ENCODE results near the gene LRRC7. TPM values are rescaled to one million over a fixed set of nuclear protein-coding genes. Genes with fewer than 3 reads are reported as not detected.

LRRC7 gene
- total RNA-seq, 1 donor, result under 0.01 TPM

DNA sequence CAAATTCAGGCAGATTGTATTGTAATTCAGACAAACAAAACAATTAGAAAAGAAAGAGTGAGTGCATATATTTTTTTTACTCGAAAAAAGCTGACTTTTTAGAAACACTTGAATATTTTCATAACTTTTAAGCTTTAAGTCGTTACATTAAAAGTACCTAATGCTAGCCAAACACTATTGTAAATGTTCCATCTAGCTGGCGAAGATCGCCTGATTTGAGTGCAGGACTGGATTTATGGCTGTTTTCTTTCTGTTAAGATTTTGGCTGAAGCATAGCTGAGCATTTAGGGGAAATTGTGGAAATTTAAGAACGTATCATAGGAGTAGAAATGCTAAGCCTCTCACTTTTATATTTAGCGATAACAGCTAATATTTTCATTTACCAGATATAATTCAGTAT lies 24.6 kb downstream of the LRRC7 start:
- no peaks in the 10 kb centered on the region for H3K36me3 ChIP-seq (ENCODE audit: insufficient read depth, low read length)
- H3K4me1 ChIP-seq (ENCODE audit: insufficient read depth, low read length), result no peaks in the 10 kb centered on the region
- DNase-seq (ENCODE audit: insufficient read length, low spot score, missing footprints), result no peak
- no peak overlapping the region for H2AFZ ChIP-seq (ENCODE audit: low read length)
- no peaks in the 10 kb centered on the region for H3K79me2 ChIP-seq (ENCODE audit: insufficient read depth, low read length)
- H3K4me3 ChIP-seq (ENCODE audit: insufficient read depth, low read length), result no peak overlapping the region
- TF ChIP-seq CTCF (IDR thresholded peaks at IDR 0.05; ENCODE audit: extremely low read depth, low read depth, low read length), result no peak
- no peaks in the 10 kb centered on the region for H4K20me1 ChIP-seq (ENCODE audit: insufficient read depth, low read length)
- H3K27ac ChIP-seq (ENCODE audit: low read depth, low read length), result no peak overlapping the region
- no peaks in the 10 kb centered on the region for H3K9me3 ChIP-seq (ENCODE audit: low read depth, low read length)
- no peaks in the 10 kb centered on the region for H3K27me3 ChIP-seq (ENCODE audit: insufficient read depth, low read length)
- H3K4me2 ChIP-seq (ENCODE audit: insufficient read depth, low read length), result no peak overlapping the region

DNA sequence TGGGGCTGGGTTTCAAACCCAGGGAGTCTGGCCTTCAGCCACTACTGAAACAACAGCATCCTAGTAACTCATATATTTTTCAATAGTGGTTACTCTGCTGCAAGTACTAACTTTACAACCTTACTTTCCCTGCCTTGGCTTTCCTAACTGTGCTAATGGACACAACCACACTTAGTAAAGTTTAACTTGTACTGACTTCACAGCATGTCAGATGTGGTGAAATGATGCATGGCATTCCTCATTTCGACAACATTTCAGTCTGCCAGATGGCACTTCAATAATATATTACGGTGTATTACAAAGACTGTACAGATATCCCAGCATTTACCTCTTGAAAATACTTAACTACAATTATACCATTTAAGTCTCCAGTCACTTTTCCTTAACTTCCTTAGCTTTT lies 27.8 kb downstream of the LRRC7 start:
- DNase-seq (ENCODE audit: insufficient read length, low spot score, missing footprints), result no peak
- Histone ChIP-seq H3K27me3 (ENCODE audit: insufficient read depth, low read length) (no peaks in the 10 kb centered on the region), H3K4me2 (ENCODE audit: insufficient read depth, low read length) (no peak overlapping the region), H3K79me2 (ENCODE audit: insufficient read depth, low read length) (no peaks in the 10 kb centered on the region), H4K20me1 (ENCODE audit: insufficient read depth, low read length) (no peaks in the 10 kb centered on the region), H3K4me3 (ENCODE audit: insufficient read depth, low read length) (no peak overlapping the region), H2AFZ (ENCODE audit: low read length) (no peak overlapping the region), H3K36me3 (ENCODE audit: insufficient read depth, low read length) (no peaks in the 10 kb centered on the region), H3K4me1 (ENCODE audit: insufficient read depth, low read length) (no peaks in the 10 kb centered on the region), H3K27ac (ENCODE audit: low read depth, low read length) (no peak overlapping the region), H3K9me3 (ENCODE audit: low read depth, low read length) (no peaks in the 10 kb centered on the region)
- TF ChIP-seq CTCF (IDR thresholded peaks at IDR 0.05; ENCODE audit: extremely low read depth, low read depth, low read length), result no peak

- Histone ChIP-seq H3K4me3 (ENCODE audit: insufficient read depth, low read length) (no peak overlapping the region), H2AFZ (ENCODE audit: low read length) (no peak overlapping the region), H3K9me3 (ENCODE audit: low read depth, low read length) (no peaks in the 10 kb centered on the region), H3K79me2 (ENCODE audit: insufficient read depth, low read length) (no peaks in the 10 kb centered on the region), H3K27ac (ENCODE audit: low read depth, low read length) (no peak overlapping the region), H3K4me1 (ENCODE audit: insufficient read depth, low read length) (no peaks in the 10 kb centered on the region), H4K20me1 (ENCODE audit: insufficient read depth, low read length) (no peaks in the 10 kb centered on the region), H3K4me2 (ENCODE audit: insufficient read depth, low read length) (no peak overlapping the region), H3K36me3 (ENCODE audit: insufficient read depth, low read length) (no peaks in the 10 kb centered on the region), H3K27me3 (ENCODE audit: insufficient read depth, low read length) (no peaks in the 10 kb centered on the region)
- DNase-seq (ENCODE audit: insufficient read length, low spot score, missing footprints), result no peak
- no peak for TF ChIP-seq CTCF (IDR thresholded peaks at IDR 0.05; ENCODE audit: extremely low read depth, low read depth, low read length)
Observed at GRCh38 chr1:69611316-69611715, 43.6 kb downstream of the LRRC7 start.

DNA sequence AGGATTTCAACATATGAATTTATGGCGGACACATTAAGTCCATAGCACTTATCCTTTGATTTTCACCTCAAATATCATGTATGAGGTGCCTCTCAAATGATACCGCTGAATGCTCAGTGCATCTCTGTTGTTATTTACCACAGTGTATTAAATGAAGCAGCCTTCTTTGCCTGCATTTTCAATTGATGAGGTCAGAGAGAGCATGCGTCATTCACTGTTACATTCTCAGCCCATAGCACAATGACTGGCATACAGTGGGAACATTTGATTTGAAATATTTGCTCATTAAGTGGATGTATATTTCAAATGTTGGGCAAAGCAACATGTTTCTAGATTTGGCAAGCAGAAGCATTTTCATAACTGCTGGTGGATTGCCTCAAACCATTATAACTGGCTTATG lies 45.7 kb downstream of the LRRC7 start:
- no peaks in the 10 kb centered on the region for H3K36me3 ChIP-seq (ENCODE audit: insufficient read depth, low read length)
- TF ChIP-seq CTCF (IDR thresholded peaks at IDR 0.05; ENCODE audit: extremely low read depth, low read depth, low read length), result no peak
- H3K4me3 ChIP-seq (ENCODE audit: insufficient read depth, low read length), result no peak overlapping the region
- no peak for DNase-seq (ENCODE audit: insufficient read length, low spot score, missing footprints)
- no peaks in the 10 kb centered on the region for H3K27me3 ChIP-seq (ENCODE audit: insufficient read depth, low read length)
- H3K79me2 ChIP-seq (ENCODE audit: insufficient read depth, low read length), result no peaks in the 10 kb centered on the region
- H3K9me3 ChIP-seq (ENCODE audit: low read depth, low read length), result no peaks in the 10 kb centered on the region
- no peak overlapping the region for H2AFZ ChIP-seq (ENCODE audit: low read length)
- no peaks in the 10 kb centered on the region for H3K4me1 ChIP-seq (ENCODE audit: insufficient read depth, low read length)
- no peak overlapping the region for H3K4me2 ChIP-seq (ENCODE audit: insufficient read depth, low read length)
- no peak overlapping the region for H3K27ac ChIP-seq (ENCODE audit: low read depth, low read length)
- no peaks in the 10 kb centered on the region for H4K20me1 ChIP-seq (ENCODE audit: insufficient read depth, low read length)
